Activated naive CD8-positive, alpha-beta T cell (primary cell): ENCODE data around the gene ACP1.

Source experiments
- H3K27ac Mint-ChIP-seq: one replicate; pipeline ENCODE4 v1.8.0; 2021; ENCODE audit warnings: mixed read lengths
- H3K27me3 Mint-ChIP-seq: one replicate; pipeline ENCODE4 v1.8.0; 2021; ENCODE audit warnings: mixed read lengths
- H3K36me3 Mint-ChIP-seq: one replicate; pipeline ENCODE4 v1.8.0; 2021; ENCODE audit warnings: mixed read lengths
- H3K4me1 Mint-ChIP-seq: one replicate; pipeline ENCODE4 v1.8.0; 2021; ENCODE audit warnings: low read depth, mixed read lengths
- H3K4me3 Mint-ChIP-seq: one replicate; pipeline ENCODE4 v1.8.0; 2021; ENCODE audit warnings: mild to moderate bottlenecking, mixed read lengths
- H3K9me3 Mint-ChIP-seq: one replicate; pipeline ENCODE4 v1.8.0; 2021; ENCODE audit warnings: low read depth, mixed read lengths

Gene ACP1

DNA sequence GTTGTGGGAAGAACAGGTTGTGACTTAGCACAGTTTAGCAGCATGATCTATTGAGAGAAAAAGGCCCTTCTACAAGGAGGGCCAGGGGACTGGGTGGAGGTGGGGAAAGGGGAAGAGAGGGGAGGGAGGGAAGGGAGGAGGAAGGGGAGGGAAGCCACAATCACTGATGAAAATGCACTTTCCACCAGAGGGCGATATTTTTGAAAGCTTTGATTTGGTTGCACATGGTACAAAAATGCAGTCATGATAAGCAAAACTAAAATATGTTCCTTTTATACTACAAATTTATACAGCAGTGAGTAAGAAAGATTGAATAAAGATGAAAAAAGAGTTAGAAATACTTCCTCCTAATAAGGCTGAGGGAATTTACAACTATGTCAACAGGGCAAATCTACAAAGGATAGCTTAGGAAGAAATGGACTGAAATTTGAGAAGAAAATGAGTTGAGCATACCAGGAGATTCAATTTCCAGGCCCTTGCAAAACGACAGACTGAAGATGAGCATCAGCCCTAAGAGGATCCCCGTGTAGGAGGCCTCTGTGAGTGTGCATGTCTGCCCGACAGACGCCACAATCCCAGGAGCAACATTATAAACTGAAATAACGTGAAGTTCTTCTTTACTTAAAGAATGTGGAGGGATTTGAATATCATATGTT, 18.1 kb upstream of the ACP1 start:
- Mint-ChIP-seq H3K4me3 (no peak overlapping the region), H3K4me1 (peaks cover 3% of the 10 kb centered on the region), H3K36me3 (peaks cover 25% of the 10 kb centered on the region), H3K27me3 (no peaks in the 10 kb centered on the region), H3K9me3 (no peaks in the 10 kb centered on the region), H3K27ac (no peak overlapping the region)

DNA sequence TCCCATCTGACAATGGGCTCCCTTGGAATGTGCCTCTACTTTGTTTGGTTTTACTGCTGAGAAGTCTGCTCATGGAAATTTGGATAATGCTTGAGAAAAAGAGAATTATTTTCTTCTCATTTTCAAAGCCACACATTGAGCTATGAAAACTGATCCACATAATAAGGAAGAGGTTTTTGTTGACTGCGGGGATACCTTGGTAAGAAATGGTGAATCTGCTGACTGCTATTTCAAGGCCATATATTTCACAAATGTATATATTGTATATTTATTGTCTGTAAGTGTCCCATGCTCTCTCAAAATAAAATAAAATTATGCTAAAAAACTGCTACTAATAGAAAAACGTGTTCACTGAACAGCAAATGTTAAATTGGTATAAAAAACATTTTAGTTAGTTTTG, 16.0 kb upstream of the ACP1 start:
- H3K9me3 Mint-ChIP-seq, result no peaks in the 10 kb centered on the region
- H3K27ac Mint-ChIP-seq, result no peak overlapping the region
- H3K4me1 Mint-ChIP-seq, result peaks cover 3% of the 10 kb centered on the region
- H3K4me3 Mint-ChIP-seq, result no peak overlapping the region
- no peaks in the 10 kb centered on the region for H3K27me3 Mint-ChIP-seq
- peaks cover 14% of the 10 kb centered on the region for H3K36me3 Mint-ChIP-seq

DNA sequence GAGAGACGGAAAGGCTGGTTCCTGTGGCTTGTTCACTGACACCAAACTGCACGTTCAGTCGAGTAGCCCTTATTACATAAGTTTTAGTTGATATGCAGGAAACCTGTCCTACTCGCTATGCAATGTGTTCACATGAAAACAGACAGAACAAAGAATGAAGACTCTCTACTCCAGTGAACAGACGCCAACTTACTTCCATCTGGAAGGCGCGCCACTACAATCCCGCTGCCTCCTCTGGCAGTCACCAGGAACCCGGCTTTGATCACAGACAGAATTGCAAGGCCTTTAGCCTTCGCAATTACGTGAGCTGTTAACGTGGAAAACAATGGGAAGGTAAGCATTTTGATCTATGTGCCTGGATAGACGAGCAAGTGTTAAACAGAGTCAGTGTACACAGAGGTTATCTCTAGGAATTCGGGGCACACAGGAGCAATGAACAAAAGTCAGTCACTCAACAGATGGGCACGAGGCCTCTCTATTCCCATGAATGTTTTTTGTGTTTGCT, 15.2 kb upstream of the ACP1 start:
- Mint-ChIP-seq H3K27ac (no peak overlapping the region), H3K4me3 (no peak overlapping the region), H3K27me3 (no peaks in the 10 kb centered on the region), H3K36me3 (peaks cover 12% of the 10 kb centered on the region), H3K4me1 (peaks cover 3% of the 10 kb centered on the region), H3K9me3 (no peaks in the 10 kb centered on the region)

DNA sequence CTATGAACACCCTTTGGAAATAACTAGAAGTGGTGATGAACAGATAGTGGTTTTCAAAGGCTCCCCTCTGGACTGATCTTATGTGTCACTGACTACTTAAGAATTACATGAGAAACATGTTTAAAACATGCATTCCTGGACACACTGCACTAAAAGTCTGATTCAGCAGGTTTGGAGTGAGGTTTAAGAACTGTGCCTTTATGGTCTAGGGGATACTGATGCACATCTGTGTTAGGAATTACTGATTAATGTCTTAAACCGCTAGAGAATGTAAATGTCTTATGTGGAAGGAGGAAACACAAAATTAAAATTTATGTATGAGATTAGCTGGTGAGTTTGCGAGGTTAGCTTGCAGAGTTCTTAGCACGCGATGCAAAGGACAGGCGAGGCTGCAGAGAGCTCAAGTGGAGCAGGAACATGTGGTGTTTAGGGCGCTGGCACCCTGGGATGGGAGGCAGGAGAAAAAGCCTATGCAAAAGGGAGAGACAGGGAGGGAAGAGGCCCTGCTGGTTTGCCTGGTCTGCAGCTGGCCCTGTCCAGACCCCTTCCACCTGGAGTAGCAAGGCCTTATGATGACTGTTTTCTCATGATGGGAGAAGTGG, 12.6 kb upstream of the ACP1 start:
- H3K36me3 Mint-ChIP-seq, result peaks cover 6% of the 10 kb centered on the region
- no peak overlapping the region for H3K4me3 Mint-ChIP-seq
- H3K4me1 Mint-ChIP-seq, result no peaks in the 10 kb centered on the region
- H3K9me3 Mint-ChIP-seq, result no peaks in the 10 kb centered on the region
- H3K27ac Mint-ChIP-seq, result no peak overlapping the region
- H3K27me3 Mint-ChIP-seq, result no peaks in the 10 kb centered on the region

DNA sequence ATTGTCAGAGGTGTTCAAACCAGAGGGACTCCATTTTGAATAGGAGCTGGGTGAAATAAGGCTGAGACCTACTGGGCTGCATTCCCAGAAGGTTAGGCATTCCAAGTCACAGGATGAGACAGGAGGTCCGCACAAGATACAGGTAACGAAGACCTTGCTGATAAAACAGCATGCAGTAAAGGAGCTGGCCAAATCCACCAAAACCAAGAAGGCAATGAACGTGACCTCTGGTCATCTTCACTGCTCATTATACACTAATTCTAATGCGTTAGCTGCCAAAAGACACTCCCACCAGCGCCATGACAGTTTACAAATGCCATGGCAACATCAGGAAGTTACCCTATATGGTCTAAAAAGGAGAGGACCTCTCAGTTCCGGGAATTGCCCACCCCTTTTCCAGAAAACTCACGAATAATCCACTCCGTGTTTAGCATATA, 11.5 kb upstream of the ACP1 start:
- H3K36me3 Mint-ChIP-seq, result peaks cover 11% of the 10 kb centered on the region
- H3K4me3 Mint-ChIP-seq, result no peak overlapping the region
- H3K27me3 Mint-ChIP-seq, result no peaks in the 10 kb centered on the region
- no peak overlapping the region for H3K27ac Mint-ChIP-seq
- H3K9me3 Mint-ChIP-seq, result peaks cover 6% of the 10 kb centered on the region
- H3K4me1 Mint-ChIP-seq, result no peaks in the 10 kb centered on the region

DNA sequence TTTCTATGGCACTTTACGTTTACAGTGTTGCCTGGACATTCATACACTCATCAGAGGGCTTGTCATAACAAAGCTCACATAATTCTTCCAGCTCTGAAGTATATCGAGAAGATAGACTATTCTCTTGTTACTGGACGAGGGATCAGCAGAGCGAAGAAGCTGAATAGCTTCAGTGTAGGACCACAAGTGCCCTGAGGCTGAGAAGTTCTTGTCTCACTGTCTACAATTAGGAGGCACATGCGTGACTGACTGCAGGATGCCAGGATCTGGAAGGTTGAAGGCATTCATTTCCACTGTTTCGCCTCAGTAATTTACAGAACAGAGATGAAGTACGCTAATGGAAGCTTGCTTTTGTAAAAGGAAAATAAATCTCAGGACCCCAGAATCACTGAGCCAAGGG, 10.5 kb upstream of the ACP1 start:
- Mint-ChIP-seq H3K27ac (no peak overlapping the region), H3K27me3 (no peaks in the 10 kb centered on the region), H3K36me3 (peaks cover 14% of the 10 kb centered on the region), H3K9me3 (peaks cover 9% of the 10 kb centered on the region), H3K4me1 (no peaks in the 10 kb centered on the region), H3K4me3 (no peak overlapping the region)

DNA sequence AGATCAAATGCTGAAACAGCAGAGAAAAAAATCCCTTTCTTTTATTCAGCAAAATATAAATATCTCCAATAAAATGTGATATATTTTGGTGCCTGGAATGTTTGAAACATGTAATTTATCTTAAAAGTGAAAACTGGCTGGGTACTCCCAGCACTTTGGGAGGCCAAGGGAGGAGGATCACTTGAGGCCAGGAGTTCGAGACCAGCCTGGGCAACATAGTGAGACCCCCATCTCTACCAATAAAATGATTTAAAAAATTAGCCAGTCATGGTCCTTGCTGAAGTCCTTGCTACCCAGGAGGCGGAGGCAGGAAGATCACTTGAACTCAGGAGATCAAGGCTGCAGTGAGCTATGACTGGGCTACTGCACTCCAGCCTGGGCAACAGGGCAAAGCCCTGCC, 9.6 kb upstream of the ACP1 start:
- Mint-ChIP-seq H3K27ac (no peak overlapping the region), H3K4me3 (no peak overlapping the region), H3K9me3 (peaks cover 9% of the 10 kb centered on the region), H3K36me3 (peaks cover 18% of the 10 kb centered on the region), H3K4me1 (no peaks in the 10 kb centered on the region), H3K27me3 (no peaks in the 10 kb centered on the region)

DNA sequence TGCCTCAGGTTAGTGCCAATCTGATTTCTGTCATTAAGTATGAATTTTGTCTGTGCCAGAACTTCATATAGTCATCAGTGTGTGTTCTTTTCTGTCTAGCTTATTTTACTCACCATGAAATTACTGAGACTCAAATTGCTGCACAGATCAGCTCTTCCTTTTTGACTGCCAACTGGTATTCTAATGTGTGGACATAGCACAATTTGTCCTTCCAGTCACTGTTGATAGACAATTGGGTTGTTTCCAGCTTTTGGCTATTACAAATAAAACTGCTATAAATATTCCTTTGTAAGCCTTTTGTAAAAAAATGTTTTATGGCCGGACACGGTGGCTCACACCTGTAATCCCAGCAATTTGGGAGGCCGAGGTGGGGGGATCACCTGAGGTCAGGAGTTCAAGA, 8.7 kb upstream of the ACP1 start:
- Mint-ChIP-seq H3K9me3 (peaks cover 9% of the 10 kb centered on the region), H3K27me3 (no peaks in the 10 kb centered on the region), H3K36me3 (peaks cover 23% of the 10 kb centered on the region), H3K27ac (no peak overlapping the region), H3K4me1 (no peaks in the 10 kb centered on the region), H3K4me3 (no peak overlapping the region)

DNA sequence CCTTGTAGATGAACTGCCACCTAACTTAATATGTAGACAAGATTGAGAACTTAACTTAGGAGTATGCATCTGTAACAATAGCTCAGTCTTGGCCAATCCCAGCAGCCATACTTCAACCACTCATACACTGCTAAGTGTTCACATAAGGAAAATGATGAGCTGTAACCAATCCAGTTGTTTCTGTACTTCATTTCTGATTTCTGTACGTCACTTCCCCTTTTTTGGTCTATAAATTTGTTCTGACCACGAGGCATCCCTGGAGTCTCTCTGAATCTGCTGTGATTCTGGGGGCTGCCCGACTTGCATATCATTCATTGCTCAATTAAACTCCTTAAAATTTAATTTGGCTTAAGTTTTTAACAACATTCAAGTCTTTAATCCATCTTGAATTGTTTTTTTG, 7.3 kb upstream of the ACP1 start:
- no peak overlapping the region for H3K27ac Mint-ChIP-seq
- H3K9me3 Mint-ChIP-seq, result peaks cover 9% of the 10 kb centered on the region
- no peak overlapping the region for H3K4me3 Mint-ChIP-seq
- H3K36me3 Mint-ChIP-seq, result peaks cover 20% of the 10 kb centered on the region
- H3K27me3 Mint-ChIP-seq, result no peaks in the 10 kb centered on the region
- H3K4me1 Mint-ChIP-seq, result peaks cover 5% of the 10 kb centered on the region

DNA sequence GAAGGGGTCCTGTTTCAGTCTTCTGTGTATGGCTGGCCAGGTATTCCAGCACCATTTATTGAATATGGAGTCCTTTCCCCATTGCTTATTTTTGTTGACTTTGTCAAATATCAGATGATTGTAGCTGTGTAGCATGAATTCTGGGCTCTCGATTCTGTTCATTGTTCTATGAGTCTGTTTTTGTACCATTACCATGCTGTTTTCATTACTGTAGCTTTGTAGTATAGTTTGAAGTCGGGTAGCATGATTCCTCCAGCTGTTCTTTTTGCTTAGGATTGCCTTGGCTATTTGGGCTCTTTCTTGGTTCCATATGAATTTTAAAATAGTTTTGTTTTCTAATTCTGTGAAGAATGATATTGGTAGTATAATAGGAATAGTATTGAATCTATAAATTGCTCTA, 6.9 kb upstream of the ACP1 start:
- H3K4me1 Mint-ChIP-seq, result peaks cover 9% of the 10 kb centered on the region
- H3K4me3 Mint-ChIP-seq, result no peak overlapping the region
- no peaks in the 10 kb centered on the region for H3K27me3 Mint-ChIP-seq
- H3K36me3 Mint-ChIP-seq, result peaks cover 20% of the 10 kb centered on the region
- peaks cover 9% of the 10 kb centered on the region for H3K9me3 Mint-ChIP-seq
- H3K27ac Mint-ChIP-seq, result no peak overlapping the region

DNA sequence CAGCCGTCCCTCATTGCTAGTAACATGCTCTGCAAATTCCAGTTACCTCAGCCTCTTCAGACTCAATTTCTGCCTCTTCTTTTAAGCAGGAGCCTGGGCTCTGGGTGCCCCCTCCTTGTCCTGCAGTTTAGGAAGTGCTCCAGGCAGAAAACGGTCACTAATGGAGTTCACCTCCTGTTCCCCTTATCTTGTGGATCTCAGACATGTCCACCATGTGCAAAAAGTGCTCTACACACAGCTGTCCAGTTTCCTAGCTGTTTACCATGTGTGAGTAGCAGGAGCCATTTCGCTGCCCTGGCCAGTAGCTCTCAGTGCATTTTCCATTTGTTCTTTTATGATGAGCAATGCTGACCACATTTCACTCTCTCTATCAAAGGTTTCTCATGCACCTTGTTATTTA, 5.8 kb upstream of the ACP1 start:
- Mint-ChIP-seq H3K27ac (no peak overlapping the region), H3K27me3 (no peaks in the 10 kb centered on the region), H3K4me1 (peaks cover 15% of the 10 kb centered on the region), H3K4me3 (no peak overlapping the region), H3K9me3 (peaks cover 9% of the 10 kb centered on the region), H3K36me3 (peaks cover 20% of the 10 kb centered on the region)

DNA sequence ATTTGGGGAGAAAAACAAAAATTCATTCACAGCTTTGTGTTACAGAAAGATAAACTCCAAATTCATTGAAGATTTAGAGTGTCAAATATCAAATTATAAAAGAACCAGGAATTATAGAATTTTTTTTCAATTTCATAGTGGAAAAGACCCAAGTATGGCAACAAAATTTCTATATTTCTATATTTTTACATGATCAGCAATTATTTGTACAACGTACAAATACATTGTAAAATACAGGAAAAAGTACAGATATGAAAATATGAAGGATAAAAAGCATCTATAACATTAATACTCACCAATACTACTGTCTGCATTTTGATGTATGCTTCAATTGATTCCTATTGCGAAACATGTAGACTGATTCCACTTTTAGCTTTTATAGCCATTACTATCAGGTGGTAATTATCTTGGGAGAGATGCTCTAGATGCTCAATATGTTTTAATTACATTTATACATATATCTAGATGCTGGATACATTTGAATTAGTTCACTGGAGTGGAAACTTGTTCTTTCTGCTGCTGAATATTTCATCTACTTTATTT, 4.9 kb upstream of the ACP1 start:
- Mint-ChIP-seq H3K27ac (no peak overlapping the region), H3K36me3 (peaks cover 20% of the 10 kb centered on the region), H3K4me3 (no peak overlapping the region), H3K27me3 (no peaks in the 10 kb centered on the region), H3K4me1 (peaks cover 15% of the 10 kb centered on the region), H3K9me3 (peaks cover 9% of the 10 kb centered on the region)

DNA sequence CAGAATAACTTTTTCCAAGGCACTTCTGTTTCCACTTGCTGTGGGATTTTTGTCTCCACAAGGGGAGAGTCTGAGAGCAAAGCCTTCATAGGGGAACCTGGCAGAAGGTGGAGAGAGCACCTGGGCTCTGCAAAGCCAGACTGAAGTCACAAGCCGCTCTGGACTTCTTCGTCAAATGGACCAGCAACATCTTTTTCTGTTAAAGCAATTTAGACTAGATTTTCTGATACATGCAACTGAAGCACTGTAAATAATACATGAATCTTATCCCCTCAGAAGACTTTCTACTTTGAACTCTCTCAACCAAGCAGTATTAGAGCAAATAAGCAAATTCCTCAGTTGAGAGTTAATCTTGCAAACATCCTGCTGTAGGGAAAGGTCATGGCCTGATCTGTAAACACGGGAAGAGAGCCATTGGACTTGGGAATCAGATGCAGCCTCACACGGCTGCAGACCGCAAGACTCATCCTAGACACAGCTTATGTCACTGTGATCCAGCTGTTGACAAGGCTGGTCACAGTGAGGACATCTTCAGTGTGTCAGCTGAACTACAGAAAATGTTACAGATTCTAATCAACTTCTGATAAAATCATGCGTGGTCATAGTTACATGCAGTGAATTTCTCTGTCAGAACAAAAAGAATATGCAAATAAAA, 4.1 kb upstream of the ACP1 start:
- Mint-ChIP-seq H3K36me3 (peaks cover 20% of the 10 kb centered on the region), H3K9me3 (peaks cover 9% of the 10 kb centered on the region), H3K27me3 (no peaks in the 10 kb centered on the region), H3K4me3 (no peak overlapping the region), H3K4me1 (peaks cover 17% of the 10 kb centered on the region), H3K27ac (no peak overlapping the region)

DNA sequence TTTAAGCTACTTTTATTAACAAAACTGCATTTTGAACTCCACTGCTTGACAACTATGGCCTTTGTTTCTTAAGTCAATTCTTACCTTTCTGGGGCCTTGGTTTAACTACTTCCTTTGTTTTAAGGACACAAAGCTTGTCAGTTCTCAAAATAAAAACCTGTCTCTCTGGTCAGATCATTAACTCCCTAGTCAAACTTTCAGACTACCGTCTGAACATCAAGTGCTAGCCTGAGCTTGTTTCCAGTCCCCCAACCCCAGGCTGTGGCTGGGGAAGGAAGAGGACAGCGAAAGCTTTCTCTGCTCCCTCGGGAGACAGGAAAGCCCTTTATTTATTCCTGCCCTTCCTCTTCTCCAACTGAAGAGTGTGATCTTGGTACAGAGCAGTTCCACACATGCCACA, 2.6 kb upstream of the ACP1 start:
- Mint-ChIP-seq H3K36me3 (peaks cover 23% of the 10 kb centered on the region), H3K4me1 (peaks cover 32% of the 10 kb centered on the region), H3K4me3 (peak overlapping the region; percentile 77), H3K27ac (peak overlapping the region; percentile 61), H3K9me3 (peaks cover 9% of the 10 kb centered on the region), H3K27me3 (no peaks in the 10 kb centered on the region)

DNA sequence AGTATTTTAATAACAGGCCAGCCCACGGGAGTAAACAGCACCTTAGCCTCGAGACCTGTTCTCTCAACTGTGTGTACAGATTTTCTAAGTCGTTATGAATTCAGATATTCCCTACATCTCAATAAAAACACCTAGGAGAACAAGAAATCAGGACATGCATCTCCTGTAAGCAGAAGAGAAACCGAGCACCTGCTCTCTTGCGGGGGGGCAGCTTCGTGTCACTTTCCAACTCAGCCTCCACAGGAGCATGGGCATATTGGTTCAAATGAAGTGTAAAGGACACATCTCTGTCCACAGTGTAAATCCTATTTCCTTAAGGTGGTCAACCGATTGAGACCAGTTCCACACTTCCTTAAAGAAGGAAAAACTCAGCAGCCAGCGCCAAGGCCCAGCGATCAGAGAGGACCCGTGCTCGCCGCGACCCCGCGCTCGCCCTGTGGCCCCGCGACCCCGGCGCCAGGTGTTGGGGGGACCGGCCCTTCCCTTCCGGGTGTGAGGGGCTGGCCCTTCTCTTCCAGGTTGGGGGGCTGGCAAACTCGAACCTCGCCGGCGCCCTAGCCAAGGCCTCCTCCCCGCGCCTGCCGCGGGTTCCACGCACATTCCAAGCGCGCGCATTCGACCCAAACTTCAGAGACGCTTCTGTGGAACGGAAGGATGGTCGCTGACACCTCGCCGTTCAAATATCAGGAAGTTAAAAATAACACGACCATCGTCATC, 1.6 kb upstream of the ACP1 start:
- peaks cover 3% of the 10 kb centered on the region for H3K9me3 Mint-ChIP-seq
- no peaks in the 10 kb centered on the region for H3K27me3 Mint-ChIP-seq
- H3K27ac Mint-ChIP-seq, result peak overlapping the region; percentile 54
- peak overlapping the region; percentile 77 for H3K4me3 Mint-ChIP-seq
- H3K4me1 Mint-ChIP-seq, result peaks cover 40% of the 10 kb centered on the region
- peaks cover 18% of the 10 kb centered on the region for H3K36me3 Mint-ChIP-seq
